CD4-positive, alpha-beta T cell treated with Interleukin-1 beta for 1 hour (primary cell): Measurements from ENCODE around the gene DDN.

Experiments used
- DNase-seq, 2 donors: peaks; one replicate each; pipeline ENCODE4 v3.0.0-alpha.2; 2020 to 2022

The DDN gene

DNA sequence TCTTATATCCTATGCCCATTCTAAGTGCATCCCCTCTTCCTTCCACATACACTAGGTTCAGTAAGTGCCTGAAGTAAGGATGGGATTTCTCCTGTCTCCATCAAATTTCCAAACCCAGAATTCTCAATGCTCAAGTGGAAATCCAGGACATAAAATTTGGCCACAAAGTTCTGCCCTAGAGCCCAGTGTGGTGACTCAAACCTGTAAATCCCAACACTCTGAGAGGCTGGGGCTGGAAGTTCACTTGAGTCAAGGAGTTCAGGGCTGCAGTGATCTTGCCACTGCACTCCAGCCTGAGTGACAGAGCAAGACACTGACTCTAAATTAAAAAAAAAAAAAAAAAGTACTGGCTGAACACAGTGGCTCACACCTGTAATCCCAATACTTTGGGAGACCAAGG, 37.4 kb downstream of the DDN start:
- DNase-seq, result no peak

DNA sequence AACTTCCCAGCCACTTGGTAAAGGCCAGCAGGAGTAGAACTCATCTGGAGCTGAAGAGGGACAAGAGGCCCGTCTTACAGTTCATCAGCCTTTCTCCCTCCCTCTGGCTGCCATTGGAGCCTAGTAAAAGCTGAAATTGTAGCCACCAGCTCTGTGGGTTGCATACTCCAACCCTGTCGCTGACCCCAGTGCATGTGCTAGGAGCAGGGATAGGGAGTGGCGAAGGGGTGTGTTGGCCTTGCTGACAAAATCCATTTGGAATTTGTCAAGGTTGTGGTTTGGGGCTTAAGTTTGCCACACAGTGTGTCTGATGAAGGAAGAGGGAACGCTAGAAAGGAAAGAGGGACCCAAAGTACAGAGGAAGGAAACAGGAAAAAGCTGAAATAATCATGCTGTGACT, 37.8 kb downstream of the DDN start:
- no peak for DNase-seq

DNA sequence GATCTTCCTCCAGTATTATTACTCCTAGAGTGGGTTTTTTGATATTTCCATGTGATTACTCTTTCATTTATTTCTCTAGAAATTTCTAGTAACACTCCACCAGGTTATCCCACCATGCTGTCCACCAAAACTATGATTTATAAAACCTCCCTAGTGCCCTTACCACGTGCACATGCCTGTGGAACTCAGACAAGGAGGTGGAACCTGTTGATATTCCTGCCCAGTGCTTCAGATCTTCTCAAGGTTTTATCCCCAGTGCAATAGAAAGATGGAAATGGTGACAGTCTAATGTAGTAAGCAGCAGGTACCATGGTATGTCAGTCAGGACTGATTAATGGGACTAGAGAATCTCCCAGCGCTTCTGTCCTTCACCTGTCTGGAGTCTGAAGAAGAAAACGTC, 38.3 kb downstream of the DDN start:
- DNase-seq, result no peak

DNA sequence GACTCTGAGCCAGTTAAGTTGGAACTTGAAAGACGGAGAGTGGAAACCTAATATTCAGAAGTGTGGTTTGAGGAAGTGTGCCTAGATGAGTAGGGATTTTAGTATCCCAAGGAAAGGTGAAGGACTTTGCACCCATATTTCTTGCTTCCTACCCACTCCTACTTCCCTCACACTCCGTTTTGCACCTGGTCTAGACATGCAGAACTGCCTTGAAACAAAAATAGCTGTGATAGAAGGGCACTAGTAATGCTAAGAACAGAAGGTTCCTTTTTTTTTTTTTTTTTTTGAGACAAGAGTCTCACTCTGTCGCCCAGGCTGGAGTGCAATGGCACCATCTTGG, 41.2 kb downstream of the DDN start:
- no peak for DNase-seq

DNA sequence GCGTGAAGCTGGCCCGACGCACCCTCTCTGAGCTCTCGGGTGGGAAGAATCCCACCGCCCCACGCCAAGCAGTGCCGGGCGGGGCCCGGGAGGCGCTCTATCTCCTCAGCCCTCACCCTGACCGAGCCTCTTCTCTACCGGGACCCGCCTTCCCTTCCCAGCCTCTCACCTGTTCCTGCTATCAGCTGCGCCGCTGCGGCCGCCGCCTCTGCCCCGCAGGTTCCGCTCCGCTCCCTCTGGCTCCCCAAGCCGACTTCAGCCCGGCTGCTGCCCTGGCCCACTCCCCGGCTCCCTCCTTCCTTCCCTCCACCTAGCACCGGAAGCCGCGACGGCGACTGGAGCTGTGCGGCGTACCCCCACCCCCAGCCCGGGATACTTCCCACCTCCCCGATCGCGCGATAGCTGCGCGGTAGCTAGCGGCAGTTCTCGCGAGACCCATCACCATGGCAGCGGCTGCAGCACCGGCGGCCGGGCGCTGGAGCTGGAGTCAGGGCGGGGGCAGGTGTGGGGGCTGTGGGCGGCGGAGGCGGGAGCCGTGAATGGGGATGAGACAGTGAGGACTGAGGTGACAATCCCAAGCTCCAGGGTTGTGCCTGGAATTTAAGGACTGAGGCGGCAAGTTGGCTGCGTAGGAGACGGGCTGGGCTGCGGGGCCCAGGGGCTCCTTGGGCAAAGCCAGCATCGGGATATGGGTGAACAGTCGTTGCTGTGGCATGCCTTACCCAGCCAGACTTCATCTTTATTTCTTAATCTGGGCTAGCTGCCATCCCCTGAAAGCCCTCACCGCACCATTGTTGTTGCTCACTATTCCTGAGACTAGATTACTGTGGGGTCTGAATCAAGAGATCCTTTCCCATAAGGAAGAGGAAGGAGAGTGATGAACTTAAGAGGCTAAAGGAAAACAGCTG, 41.8 kb downstream of the DDN start, which contains the start of gene ARF3:
Gene ARF3, minus strand, starts transcription at position 347 of the 908 bp plus-strand sequence. CDS start 16,392 bp downstream, outside the sequence.
- peak; percentile 92 for DNase-seq

DNA sequence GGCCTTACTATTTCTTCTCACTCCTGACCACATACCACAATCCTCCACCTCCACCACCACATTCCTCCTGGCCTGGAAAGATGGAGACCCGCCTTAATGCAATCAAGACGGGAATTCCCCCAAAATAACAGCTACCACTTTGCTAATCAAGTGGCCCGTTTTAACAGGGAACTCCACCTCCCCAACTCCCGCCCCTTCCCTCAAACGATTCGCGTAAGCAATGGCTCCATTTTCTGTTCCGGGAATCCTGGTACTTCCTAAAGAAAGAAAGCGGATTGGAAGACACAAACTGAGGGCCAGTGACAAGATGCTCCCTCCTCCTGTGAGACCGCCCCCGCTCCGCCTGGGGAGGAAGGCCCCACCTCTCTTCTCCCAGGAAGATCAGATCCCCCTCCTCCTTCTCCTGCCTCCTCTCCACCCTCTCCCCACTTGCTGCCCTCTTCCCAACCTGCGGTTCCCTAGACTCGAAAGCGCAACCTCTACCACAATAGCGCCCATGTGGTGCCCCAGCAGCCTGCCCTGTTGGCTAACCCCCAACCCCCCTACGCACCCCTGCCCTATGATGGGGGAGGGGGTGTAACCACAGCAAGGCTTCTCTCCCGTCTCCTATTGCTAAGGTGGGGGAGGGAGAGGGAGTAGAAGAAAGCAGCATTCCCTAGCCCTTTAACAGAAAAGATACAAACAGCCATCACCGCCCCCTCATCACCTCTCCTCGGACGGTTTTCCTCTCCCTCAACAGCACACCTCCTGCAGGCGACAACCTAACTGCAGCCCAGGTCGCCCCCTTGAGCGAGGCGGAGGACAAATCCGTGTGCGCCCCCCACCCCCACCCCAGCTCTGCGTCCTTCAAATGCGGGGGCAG, 42.7 kb downstream of the DDN start:
- DNase-seq, result peak; percentile 24 to 39

DNA sequence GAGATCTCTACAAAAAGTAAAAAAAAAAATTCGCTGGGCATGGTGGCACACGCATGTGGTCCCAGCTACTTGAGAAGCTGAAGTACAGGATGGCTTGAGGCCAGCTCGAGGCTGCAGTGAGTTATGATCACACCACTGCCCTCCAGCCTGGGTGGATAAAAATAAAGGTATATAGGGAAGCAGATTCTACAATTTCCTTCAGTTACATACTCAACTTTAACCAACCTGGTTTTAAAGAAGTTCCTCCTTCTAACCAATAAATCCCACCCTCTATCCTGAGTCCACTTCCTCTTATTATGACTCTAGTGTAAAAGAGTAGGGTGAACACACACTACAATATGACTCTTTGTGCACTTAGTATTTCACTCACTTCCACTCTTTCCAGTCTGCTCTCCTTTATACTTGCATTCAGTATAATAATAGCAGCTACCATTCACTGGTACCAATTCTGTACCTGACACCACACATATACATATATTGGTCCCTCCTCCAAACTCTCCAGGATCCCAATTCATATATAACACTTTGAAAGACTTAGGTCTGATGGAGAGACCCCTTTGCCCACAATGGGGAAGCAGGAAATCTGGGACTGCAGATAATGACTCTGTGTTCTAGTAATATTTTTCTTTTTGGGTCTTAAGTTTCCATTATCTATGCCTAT, 44.2 kb downstream of the DDN start:
- DNase-seq, result no peak

DNA sequence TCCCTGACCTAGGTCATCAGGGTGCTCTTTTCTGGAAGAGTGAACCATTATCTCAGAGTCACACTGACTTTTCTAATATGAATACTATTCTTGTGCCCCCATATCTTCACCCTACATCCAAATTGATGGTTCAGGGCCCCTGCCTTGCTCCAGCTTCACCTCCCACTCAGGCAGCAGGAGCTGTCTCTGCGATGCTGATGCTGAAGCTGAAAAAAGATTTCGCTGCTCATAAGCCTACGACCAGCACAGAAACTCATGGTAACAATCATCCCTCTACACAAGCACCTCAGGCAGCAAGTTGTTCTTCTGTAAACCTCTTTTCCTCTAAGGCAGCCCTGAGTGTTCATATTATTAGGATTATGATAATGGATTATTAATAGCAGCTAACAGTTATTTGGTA, 45.1 kb downstream of the DDN start:
- DNase-seq, result no peak

DNA sequence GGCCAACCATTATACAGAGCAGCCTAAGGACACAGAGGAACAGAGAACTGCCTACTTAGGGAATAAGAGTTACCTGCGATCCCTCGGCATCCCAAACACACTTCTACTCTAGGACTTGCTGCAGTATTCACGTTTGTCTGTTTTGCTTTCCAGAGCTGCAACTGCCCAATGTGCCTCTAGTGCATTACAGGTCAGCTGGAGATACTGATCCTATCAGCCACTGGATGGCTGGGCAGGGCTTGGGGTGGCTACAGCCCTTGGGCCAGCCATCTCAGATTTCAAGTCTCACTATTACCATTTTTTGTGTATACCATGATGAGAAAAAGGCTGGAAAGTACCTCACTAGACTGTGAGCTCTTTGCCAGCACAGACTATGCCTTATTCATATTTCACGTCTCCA, 46.5 kb downstream of the DDN start:
- DNase-seq, result no peak

DNA sequence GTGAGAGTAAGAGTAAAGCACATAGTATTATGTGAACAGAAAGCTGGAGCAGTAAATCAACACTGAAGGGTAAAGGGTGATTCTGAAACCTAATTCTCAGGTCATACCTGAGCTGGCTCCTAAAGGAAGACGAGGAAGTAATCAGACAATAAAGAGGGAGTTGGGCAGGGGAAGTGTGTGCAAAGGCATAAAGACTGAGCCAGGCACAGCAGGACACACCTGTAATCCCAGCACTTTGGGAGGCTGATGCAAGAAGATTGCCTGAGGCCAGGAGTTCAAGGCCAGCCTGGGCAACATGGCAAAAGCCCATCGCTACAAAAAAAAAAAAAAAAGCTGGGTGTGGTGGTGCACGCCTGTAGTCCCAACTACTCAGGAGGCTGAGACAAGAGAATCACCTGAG, 51.4 kb downstream of the DDN start:
- no peak for DNase-seq

DNA sequence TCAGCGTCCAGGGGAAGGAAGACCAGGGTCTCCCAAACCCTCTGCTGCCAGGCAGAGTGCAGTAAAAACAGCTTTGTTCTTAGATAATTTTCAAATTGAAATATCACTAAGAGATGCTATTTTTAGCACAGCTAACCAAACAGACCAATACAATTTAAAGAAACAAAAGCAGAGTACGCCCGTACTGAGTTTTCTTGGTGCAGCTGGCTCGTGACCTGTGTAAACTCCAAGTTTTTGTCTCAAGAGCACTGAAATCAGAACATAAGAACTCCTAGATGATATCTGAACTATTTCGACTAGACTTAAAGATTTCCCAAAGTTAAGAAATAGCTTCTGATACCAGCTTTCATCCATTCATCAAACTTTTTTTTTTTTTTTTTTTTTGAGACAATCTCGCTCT, 52.2 kb downstream of the DDN start:
- DNase-seq, result no peak

DNA sequence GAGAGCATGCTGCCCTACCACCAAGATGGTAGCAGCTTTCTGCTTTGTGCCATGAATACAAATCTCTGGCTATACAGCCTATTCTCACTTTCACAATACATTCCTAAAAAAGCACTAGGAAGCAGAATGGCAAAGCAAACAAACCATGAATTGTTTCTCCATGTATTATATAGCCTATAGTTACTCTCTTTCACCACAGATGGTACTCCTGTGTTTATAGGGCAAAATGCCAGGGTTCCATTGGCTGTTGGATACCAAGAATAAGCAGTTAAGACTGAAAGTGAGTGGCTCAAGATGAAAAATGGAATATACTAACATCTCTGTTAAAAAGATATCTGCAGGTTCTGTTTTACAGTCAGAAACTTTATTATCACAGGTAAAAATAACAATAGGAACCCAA, 53.0 kb downstream of the DDN start:
- no peak for DNase-seq
